Measurements from ENCODE around the gene NLRP10. TPM values are rescaled to one million over a fixed set of nuclear protein-coding genes. Genes with fewer than 3 reads are reported as not detected.
A peak's percentile ranks its signal among the peaks of the same experiment; 100 is the strongest.

NLRP10 gene
- total RNA-seq, 1 donor from 2014 or later = 0.40 TPM

DNA sequence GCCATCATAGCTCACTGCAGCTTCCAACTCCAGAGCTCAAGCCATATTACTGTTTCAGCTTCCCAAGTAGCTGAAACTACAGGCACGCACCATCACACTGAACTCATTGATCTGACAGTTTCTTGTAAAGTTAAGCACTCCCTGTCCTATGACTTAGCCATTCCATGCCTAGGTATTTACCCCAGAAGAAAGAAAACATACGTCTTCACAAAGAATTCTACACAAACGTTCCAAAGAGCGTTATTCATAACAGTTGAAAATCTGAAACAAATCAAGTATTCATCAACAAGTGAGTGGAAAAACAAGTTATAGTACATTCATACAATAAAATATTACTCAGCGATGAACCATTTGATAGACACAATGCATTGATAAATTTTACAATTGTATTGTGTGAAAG is 7.8 kb upstream of the NLRP10 start:
- no peak for DNase-seq (ENCODE audit: low read depth)

DNA sequence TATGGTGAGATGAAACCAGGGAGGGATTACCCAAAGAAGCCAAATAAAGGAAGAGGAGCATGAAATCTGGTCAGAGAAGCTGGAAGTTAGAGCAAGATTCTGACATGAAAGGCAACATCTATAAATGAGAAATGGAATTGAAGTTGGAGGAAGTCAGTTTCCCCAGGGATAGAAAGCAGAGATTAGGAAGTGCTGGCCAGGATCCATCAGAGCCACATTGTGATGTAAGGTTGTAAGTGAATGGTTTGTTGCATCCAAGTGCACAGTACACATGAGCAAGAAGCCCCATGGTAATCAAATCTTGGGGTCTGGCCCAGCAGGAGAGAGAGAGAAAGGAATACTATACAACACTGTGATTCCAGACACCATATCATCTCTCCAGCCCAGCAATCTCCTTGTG is 6.6 kb upstream of the NLRP10 start:
- DNase-seq (ENCODE audit: low read depth) = no peak

DNA sequence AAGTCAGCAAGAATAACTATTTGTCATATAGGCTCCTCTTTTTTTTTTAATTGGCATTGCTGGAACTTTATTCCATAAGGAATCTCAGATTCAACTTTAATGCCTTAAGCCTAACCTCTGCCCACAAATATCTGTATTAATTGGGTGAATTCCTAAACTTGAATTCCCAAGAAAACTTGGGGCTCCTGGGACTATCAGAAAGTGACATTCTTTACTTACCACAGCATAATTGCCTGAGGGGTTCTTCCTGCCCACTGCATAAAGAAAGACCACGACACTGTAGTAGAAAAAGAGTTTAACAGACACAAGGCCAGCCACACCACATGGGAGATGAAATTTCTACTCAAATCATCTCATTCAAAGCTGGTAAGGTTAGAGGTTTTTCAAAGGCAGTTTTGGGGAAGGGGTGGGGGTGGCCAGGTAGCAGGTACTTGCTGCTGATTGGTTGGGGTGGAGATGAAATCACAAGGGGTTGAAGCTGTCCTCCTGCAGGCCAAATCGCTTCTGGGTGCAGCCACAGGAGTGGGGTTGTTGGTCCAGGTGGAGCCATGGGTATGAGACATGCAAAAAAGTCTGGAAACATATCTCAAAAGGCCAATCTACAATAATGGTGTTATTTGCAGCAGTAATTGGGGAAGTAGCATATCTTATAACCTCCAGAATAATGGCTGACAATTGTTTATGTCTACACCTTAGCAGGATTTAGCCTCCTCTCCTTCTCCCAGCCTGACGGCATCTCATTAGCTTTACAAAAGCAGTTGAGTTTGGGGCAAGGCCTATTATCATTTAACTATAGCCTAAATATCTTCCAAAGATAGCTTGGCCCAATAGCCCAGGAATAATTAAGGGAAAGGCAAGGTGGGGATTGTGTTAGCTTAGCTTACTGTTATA is 4.8 kb upstream of the NLRP10 start:
- DNase-seq (ENCODE audit: low read depth) = no peak

DNA sequence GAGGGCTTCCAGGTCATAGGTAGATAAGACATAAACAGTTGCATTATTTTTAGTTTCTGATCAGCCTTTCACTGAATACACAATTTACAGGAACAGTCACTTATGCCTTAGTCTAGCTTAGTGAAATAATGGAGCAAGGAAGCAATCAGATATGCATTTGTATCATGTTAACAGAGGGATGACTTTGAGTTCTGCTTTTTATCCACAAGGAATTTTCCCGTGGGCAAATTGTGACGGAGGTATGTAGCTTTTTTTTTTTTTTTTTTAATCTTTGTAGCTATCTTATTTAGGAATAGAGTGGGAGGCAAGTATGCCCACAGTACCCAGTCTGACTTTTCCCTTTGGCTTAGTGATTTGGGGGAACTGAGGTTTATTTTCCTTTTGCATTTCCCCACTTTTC is 3.4 kb upstream of the NLRP10 start:
- no peak for DNase-seq (ENCODE audit: low read depth)

DNA sequence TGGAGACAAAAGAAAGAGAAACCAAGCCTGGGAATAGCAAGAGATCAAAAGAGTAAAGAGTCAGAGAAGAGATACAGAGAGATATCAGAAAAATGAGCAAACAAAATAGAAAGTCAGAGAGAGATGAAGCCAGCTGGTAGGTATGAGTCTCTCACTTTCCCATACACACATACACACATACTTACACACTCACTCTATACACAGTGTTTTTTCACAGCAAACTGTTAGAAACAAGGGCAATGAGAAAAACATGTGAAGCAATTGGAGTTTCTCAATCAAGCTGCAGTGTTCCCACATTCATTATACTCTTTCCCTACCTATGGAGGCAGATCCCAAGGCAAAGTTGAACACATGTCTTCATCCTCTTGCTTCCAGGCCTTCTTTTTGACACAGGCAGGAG is 2.6 kb upstream of the NLRP10 start:
- no peak for DNase-seq (ENCODE audit: low read depth)

- DNase-seq (ENCODE audit: low read depth) = no peak
Measured at GRCh38 chr11:7967097-7967496, 1.9 kb upstream of the NLRP10 start.

- peak; percentile 65 for DNase-seq (ENCODE audit: low read depth)
Measured at GRCh38 chr11:7964873-7965272, 374 bp downstream of the NLRP10 start.

- DNase-seq (ENCODE audit: low read depth) = no peak
Measured at GRCh38 chr11:7964261-7964660, 986 bp downstream of the NLRP10 start.

GRCh38 chr11:7955191-7955590 is 10.1 kb downstream of the NLRP10 start:
- DNase-seq (ENCODE audit: low read depth) = no peak

- no peak for DNase-seq (ENCODE audit: low read depth)
Measured at GRCh38 chr11:7949934-7950333, 15.3 kb downstream of the NLRP10 start.

DNA sequence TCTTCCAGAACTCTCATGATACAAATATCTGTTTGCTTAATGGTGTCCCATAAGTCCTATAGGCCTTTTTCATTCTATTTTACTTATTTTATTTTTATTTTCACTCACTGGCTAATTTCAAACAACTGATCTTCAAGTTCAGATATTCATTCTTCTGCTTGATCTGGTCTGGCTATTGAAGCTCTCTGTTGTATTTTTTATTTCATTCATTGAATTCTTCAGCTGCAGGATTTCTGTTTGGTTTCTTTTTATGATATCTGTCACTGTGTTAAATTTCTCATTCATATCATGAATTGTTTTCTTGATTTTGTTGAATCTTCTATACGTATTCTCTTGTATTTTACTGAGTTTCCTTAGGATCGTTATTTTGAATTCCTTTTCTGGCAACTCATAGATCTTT is 21.1 kb downstream of the NLRP10 start:
- DNase-seq (ENCODE audit: low read depth) = no peak

DNA sequence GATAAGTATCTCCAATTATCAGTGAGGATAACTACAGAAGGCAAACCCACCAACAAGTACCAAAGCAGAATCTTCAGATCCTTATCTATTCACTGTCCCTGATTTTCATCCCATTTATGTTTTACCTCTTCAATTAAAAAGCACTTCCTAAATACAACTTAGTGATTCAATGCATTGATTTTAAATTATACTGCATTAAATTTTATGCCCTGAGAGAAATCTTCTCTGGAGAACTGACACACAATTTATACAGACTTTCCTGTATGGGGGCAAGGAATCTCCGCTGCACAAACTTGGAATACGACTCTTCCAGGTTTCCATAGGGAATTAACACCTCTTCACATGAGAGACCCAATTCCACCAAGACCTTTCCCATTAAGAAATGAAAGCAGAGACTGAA is 23.6 kb downstream of the NLRP10 start, which contains the start of gene OR10A3:
TSS of gene OR10A3 (minus strand) at position 101 of the 400 bp plus-strand sequence. CDS start 2,188 bp downstream, outside the sequence.
- no peak for DNase-seq (ENCODE audit: low read depth)

GRCh38 chr11:7941146-7941545 is 24.1 kb downstream of the NLRP10 start:
- DNase-seq (ENCODE audit: low read depth) = no peak

DNA sequence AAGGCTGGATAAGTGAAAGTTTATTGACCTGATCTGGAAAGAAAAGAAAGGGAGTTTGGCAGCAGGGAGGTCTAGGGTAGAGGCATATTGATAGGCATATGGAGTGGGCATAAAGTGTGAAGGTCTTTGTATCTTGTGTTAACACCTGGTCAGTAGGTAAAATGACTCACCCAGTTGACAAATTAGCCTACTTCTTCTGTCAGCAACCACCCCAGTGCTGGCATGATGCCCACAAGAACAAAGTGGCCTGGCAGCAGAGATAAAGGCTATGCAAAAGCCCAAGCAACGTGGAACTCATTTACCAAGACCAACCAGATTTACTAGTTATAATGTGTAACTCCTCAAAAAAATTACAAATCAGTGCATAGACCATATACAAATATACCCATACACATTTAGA is 28.6 kb downstream of the NLRP10 start:
- peak; percentile 20 for DNase-seq (ENCODE audit: low read depth)

- DNase-seq (ENCODE audit: low read depth) = no peak
Measured at GRCh38 chr11:7931168-7931567, 34.1 kb downstream of the NLRP10 start, which contains the start of gene OR10A6. OR10A6 (minus strand) TSS chr11:7931268; CDS start chr11:7928662, 2,606 bp downstream.

- DNase-seq (ENCODE audit: low read depth) = no peak
Measured at GRCh38 chr11:7927635-7928034, 37.6 kb downstream of the NLRP10 start.

GRCh38 chr11:7924536-7924935 is 40.7 kb downstream of the NLRP10 start:
- no peak for DNase-seq (ENCODE audit: low read depth)

GRCh38 chr11:7918141-7918540 is 47.1 kb downstream of the NLRP10 start:
- no peak for DNase-seq (ENCODE audit: low read depth)

Other genes starting within 250 kb of the NLRP10 start
- gene OR5P2, start 168.5 kb downstream of the NLRP10 start, total RNA-seq = 0.10 TPM in 1 of 2 replicates, not detected in the other
- 0.55 TPM in 1 of 2 replicates, not detected in the other for gene OR5P3, start 134.6 kb downstream of the NLRP10 start, total RNA-seq
- gene OR10A6, start 34.2 kb downstream of the NLRP10 start, total RNA-seq = not detected in 2 replicates
- gene OR10A3, start 23.7 kb downstream of the NLRP10 start, total RNA-seq = 0.10 TPM in 1 of 2 replicates, not detected in the other
- gene EIF3F, start 21.9 kb upstream of the NLRP10 start, total RNA-seq = 114 and 264 TPM in 2 replicates
- gene TUB, start 115.8 kb upstream of the NLRP10 start, total RNA-seq = under 0.01 and 0.55 TPM in 2 replicates
- 2.4 and 6.1 TPM in 2 replicates for gene RIC3, start 203.6 kb upstream of the NLRP10 start, total RNA-seq